GM18498 (cell line): Measurements from ENCODE around the gene PHF19.

Experiments
- ATAC-seq: cut with Tn5 transposase; IDR thresholded peaks from one replicate; pipeline ENCODE4 v1.9.1; 2021; ENCODE audit warnings: mild to moderate bottlenecking, moderate library complexity; ENCODE audit not compliant: unreplicated experiment

The PHF19 gene

DNA sequence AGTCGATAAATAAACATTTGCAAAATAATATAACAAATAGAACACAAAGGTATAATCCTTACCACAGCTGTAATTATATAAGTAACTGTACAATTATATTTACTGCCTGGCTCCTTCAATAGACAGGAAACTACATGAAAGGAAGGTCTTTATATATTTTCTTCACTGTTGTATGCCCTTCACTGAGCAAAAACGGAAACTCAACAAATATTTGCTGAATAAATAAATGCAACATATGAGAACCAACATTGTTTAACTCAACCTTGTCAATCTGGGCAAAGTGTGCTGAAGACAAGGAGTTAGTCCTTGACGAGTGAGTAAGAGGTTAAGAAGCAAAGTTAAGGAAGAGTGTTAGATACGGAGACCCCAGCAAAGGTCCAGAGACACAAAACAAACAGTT is 56.9 kb downstream of the PHF19 start:
- ATAC-seq = no peak

DNA sequence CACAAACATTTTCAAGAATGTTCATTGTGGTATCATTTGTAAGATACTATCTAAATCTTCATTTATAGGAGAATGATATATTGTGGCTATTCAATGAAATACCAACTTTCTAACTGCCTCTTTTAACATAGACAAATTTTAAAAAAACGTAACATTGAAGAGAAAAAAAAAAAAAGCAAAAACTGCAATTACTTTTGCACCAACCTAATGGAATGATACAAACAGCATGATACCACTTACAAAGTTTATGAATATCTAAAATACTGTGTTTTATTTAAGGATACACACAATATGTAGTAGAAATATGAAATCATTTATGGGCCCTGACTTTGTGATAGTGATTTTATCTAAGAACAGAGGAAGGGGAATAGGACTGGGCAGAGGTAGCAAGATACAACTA is 58.4 kb downstream of the PHF19 start:
- ATAC-seq = no peak

DNA sequence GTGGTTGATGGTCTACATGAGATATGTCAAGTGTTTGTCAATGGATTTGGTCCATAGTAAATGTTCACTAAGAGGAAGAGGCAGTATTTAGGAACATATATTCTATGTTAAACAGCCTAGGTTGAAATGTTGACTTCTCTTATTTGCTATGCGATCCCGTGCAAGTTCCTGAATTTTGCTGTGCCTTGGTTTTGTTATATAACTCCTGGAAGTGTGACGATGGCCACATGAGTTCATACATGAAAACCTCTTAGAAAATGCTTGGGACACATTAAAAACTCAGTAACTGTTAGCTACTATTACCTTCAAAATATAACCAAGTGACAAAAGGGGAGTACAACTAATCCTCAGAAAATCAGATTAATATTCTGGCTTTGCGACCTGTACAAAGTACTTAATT is 61.9 kb downstream of the PHF19 start:
- no peak for ATAC-seq

DNA sequence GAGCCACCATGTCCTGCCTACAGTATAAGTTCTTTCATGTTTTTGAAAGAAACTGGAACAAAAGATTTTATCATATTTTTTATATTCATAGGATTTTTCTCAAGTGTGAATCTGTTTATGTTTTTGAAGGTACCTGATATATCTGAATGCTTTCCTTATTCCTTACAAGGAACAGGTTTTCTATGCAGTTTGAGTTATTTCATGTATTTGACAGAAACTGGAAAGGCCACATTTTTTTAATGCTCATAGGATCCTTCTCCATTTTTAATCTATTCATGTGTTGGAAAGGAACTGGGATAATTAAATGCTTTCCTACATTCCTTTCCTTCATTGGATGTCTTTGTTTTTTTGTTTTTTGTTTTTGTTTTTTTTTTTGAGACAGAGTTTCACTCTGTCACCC is 68.1 kb downstream of the PHF19 start:
- no peak for ATAC-seq

DNA sequence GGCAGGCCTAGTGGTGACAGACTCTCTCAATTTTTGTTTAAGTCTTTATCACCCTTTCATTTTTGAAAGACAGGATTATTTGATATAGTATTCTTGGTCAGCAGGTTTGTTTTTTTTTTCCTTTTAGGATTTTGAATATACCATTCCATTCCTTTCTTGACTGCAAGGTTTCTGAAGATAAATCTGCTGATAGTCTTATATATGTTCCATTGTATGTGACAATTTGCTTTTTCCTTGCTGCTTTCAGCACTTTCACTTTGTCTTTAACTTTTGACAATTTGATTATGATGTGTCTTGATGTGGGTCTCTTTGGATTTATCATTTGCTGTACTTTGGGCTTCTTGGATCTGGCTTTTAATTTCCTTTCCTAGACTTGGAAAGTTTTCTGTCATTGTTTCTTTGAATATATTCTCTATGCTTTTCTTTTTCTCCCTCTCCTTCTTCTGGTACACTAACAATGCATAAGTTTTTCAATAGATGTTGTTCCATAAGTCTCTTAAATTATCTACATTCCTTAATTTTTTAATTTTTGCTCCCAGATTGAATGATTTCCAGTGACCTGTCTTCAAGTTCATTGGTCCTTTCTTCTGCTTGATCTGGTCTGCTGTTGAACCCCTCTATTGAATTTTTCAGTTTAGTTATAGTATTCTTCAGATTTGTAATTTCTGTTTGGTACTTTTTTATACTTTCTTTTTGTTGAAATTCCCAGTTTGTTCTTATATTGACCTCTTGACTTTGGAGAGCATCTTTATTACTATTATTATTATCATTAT is 69.2 kb downstream of the PHF19 start:
- ATAC-seq = no peak
